HG02763 (cell line): Measurements from ENCODE around the gene C11orf68.
"Not testable (repeated sequence)": the region's sequence is repeated elsewhere in the genome, so short reads cannot be mapped to it uniquely, and the experiment has no call there.

Source experiments
- ATAC-seq: cut with Tn5 transposase; IDR thresholded peaks from one replicate; pipeline ENCODE4 v1.9.1; 2021; ENCODE audit warnings: mild to moderate bottlenecking, moderate library complexity; ENCODE audit not compliant: unreplicated experiment

The C11orf68 gene

GRCh38 chr11:65915821-65916251 is 3.0 kb downstream of the C11orf68 start:
- ATAC-seq, result no peak

GRCh38 chr11:65915101-65915820 is 3.6 kb downstream of the C11orf68 start:
- ATAC-seq, result no peak

- no peak for ATAC-seq
Observed at GRCh38 chr11:65912845-65913244, 6.0 kb downstream of the C11orf68 start.

GRCh38 chr11:65911682-65912568 is 6.9 kb downstream of the C11orf68 start:
- no peak for ATAC-seq

- no peak for ATAC-seq
Observed at GRCh38 chr11:65907878-65908277, 11.0 kb downstream of the C11orf68 start.

- ATAC-seq, result no peak
Observed at GRCh38 chr11:65906602-65907001, 12.3 kb downstream of the C11orf68 start.

DNA sequence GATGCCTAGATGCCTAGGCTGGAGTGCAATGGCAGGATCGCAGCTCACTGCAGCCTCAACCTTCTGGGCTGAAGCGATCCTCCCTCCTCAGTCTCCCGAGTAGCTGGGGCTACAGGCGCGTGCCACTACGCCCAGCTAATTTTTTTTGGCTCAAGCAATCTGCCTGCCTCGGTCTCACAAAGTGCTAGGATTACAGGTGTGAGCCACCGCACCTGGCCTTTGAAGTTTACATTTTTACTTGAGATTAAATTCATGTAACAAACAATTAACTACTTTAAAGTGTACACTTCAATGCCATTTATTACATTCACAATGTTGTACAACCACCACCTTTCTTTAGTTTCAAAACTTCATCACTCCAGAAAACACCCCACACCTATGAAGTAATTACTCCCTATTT is 15.1 kb downstream of the C11orf68 start:
- ATAC-seq, result no peak

DNA sequence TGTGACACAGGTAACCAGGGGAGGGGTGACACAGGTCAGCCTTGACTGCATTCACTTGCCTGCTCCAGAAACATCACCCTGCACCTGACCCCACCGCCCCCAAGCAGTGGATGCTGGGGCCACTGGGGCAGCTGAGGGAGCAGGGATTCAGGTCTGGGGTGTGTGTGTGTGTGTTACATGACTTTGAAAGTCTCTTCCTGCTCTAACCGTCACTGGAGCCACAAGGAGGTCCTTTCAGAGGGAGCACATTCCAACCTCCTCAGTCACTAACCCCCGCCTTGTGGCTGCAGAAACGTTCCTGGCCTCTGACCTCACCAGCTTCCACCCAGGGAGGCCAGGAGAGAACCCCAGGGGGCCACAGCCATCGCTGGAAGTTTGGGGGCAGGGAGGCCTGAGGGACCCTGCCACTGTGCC is 15.8 kb downstream of the C11orf68 start:
- no peak for ATAC-seq

DNA sequence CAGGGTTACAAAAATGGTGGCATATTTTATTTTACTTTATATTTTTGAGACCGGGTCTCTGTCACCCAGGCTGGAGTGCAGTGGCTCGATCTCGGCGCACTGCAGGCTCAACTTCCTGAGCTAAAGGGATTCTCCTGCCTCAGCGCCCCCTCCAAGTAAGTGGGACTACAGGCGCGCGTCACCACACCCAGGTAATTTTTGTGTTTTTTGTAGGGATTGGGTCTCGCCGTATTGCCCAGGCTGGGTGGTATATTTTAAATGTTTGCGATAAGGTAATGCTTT is 18.0 kb downstream of the C11orf68 start:
- no peak for ATAC-seq

DNA sequence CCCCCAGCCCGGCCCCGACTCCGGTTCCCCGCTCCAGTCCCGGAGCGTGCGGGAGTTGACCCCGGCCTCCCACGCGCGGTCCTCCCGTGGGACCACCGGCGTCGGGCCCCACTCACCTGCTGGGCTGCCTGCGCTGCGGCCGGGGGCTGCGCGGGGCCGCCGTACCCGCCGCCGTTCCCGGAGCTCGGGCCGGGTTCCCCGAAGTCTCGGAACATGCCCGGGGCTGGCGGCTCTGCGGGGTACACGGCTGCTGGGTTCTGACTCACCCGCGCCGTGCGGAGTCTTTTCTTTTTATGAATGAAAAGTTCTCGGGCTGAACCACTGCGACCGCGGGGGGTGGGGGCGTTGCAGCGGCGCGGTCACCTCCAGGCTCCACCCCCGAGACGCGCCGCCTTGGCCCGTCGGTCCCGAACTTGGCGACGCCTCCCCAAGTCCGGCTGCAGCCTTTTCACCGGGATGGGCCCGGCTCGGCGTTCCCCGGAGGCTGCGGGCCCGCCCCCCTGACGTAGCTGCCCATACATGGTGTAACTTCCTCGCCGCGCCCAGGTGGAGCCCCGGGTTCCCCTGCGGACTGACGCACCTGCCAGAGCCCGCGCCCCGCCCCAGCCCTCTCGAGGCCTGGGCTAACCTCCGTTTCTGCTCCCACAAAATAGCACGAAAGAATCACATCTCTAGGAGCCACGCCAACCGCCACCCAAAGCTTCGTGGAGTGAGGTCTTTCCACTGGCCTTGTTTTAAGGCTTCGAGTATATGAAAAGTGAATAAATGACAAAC is 18.6 kb downstream of the C11orf68 start, which contains the start of gene FOSL1:
TSS of gene FOSL1 (minus strand) at position 264 of the 774 bp plus-strand sequence. CDS start at position 215, 49 bp downstream.
- peak; percentile 79 for ATAC-seq

DNA sequence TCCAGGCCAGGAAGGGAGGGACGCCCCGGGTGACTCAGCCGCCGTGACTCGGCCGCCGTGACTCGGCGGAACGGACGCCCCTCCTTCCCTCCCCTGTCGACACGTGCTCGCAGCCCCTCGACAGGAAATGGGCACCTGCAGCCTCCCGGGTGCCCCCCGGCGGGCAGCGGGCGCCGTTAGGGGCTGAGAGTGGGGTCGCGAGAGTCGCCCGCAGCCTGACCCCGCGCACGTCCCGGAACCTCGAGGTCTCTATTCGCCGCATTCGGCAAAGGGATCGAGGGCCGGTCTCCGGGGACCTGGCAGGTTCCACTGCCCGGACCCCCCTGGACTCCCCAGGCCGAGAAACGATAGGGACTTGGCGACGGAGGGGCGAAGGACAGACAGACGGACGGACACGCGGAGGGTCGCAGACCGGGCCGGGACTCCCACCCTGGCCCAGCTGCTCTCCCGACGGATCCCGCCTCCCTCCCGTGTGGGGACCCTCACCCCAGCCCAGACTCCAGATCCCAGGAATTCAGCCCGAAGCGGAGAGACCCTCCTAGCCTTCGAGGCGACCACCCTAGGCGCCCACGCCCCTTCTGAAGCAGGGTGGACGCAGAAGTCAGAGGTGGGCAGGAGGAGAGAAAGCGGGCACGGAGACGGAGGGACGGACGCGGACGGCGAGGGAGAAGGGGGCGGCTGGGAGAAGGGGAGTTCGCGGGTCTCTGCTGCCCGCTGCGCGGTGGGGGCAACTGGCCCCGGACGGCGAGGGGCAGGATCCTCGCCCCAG is 19.3 kb downstream of the C11orf68 start:
- ATAC-seq, result no peak

- no peak for ATAC-seq
Observed at GRCh38 chr11:65898656-65899355, 20.1 kb downstream of the C11orf68 start.

DNA sequence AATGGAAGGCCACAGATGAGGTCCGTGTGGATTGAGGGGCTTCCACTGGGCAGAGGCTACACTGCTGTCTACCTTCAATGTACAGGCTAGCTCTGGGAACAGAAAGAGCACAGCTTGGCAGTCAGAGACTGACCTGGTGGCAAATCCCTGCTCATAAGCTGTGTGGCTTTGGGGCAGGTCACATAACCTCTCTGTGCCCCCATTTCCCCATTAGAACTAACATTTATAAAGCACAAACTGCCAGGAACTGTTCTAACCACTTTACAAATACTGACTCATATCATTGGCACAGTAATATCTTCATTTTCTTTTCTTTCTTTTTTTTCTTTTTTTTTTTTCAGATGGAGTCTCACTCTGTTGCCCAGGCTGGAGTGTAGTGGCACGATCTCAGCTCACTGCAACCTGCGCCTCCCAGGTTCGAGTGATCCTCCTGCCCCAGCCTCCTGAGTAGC is 21.8 kb downstream of the C11orf68 start:
- ATAC-seq, result no peak

DNA sequence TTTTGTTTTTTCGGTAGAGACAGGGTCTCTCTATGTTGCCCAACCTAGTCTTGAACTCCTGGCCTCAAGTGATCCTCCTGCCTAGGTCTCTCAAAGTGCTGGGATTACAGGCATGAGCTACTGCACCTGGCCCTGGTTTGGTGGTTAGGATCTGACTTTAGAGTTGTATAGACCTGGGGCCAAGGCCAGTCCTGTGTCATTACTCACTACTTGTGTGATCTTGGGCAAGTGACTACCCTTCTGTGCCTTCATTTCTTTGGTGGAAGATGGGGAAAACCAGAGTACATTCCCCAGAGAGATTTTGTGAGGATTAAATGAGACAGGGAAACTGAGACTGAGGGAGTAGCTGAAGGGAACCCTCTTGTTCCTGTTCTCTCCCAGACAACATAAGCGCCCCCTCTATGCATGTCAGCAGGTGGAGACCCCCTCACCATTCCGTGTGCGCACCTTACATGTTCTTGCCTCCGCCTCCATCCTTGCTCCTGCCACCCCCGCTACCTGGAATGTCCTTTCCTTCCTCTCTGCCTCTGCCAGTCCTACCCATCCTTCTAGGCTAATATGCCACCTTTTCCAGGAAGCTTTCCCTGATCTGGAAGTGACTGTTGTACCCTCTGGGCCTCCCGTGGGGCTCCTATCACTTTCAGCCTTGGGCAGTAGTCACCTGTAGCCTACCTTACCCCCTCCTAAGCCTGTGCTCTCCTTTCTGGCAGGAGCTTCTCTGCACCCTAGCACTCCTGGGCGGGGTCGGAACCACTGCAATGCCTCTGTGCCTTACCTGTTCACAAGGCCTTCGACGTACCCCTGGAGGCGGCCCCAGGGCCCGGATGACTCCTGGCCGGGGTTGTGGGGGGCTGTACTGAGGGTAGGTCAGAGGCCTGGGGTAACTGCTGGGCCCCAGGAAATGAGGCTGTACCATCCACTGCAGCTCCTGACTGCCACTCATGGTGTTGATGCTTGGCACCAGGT is 22.5 kb downstream of the C11orf68 start:
- ATAC-seq, result no peak

- ATAC-seq, result no peak
Observed at GRCh38 chr11:65895482-65895981, 23.3 kb downstream of the C11orf68 start.

GRCh38 chr11:65894034-65894591 is 24.7 kb downstream of the C11orf68 start:
- ATAC-seq, result no peak

DNA sequence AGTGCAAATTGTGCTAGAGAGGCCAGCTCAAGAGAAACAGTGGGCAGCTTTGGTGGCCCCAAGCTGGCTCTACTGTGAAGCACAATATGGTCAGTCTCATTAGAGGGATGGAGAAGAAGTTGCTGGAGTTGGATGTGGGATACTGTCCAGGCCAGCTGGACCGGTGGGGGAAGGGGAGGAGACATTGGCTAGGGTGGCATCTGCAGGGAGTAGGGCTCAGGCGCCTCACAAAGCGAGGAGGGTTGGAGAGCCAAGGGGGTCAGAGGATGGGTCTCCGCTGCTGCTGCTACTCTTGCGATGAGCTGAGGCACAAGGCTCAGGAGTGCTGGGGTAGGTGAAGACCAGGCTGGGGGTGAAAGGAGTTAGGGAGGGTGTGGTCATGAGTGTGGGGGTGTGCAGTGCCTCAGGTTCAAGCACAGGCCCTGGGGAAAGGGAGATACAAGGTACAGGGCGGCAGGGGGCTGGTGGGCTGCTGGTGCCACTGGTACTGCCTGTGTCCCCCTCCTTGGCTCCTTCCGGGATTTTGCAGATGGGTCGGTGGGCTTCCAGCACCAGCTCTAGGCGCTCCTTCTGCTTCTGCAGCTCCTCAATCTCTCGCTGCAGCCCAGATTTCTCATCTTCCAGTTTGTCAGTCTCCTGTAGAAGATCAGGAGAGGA is 26.1 kb downstream of the C11orf68 start:
- ATAC-seq, result no peak

GRCh38 chr11:65892137-65892540 is 26.7 kb downstream of the C11orf68 start:
- not testable (repeated sequence) for ATAC-seq
